Naive thymus-derived CD4-positive, alpha-beta T cell (primary cell): ENCODE results near the gene VPS18. TPM values are rescaled to one million over a fixed set of nuclear protein-coding genes. Genes with fewer than 3 reads are reported as not detected.

Experiments used
- ATAC-seq: fragments of 150-1000 bp; cut with Tn5 transposase; 2 replicates; pipeline ENCODE4 v1.10.0; 2021; ENCODE audit warnings: mild to moderate bottlenecking, moderate library complexity
- CTCF ChIA-PET: fragments of 350-600 bp; sonication (Branson Sonifier 250); formaldehyde crosslinking; loops from one replicate; lab custom pipeline; 2021; ENCODE audit warnings: antibody characterized with exemption; lab: Charles Lee
- POLR2A ChIA-PET: fragments of 350-600 bp; sonication (Branson Sonifier 250); formaldehyde crosslinking; loops from one replicate; lab custom pipeline; 2021; ENCODE audit warnings: antibody characterized with exemption, inconsistent platforms; lab: Charles Lee
- DNase-seq, 9 donors: peaks; one replicate each; pipeline versions ENCODE4 v3.0.0 to v3.0.0-alpha.2; 2020 to 2022; ENCODE audit warnings: mixed read lengths in 1 of 9
- H3K27ac ChIP-seq: one replicate; pipeline ENCODE4 v1.7.0; 2013; ENCODE audit warnings: mild to moderate bottlenecking, low read depth, low read length, moderate library complexity
- H3K27me3 ChIP-seq, 2 donors: one replicate each; pipeline ENCODE4 v1.7.0; 2013; ENCODE audit warnings: low read length in 2 of 2, mild to moderate bottlenecking in 2 of 2, moderate library complexity in 2 of 2; ENCODE audit not compliant: control insufficient read depth in 2 of 2, insufficient read depth in 2 of 2
- H3K36me3 ChIP-seq, 3 experiments: 1 replicate in 2 of 3; 2 replicates in 1 of 3; pipeline ENCODE4 v1.7.0; 2013; ENCODE audit warnings: low read length in 3 of 3, mild to moderate bottlenecking in 3 of 3, moderate library complexity in 1 of 3; ENCODE audit not compliant: insufficient read depth in 3 of 3, control insufficient read depth in 2 of 3
- H3K4me1 ChIP-seq, 2 donors: one replicate each; pipeline ENCODE4 v1.7.0; 2013; ENCODE audit warnings: low read length in 2 of 2, mild to moderate bottlenecking in 2 of 2, moderate library complexity in 1 of 2; ENCODE audit not compliant: control insufficient read depth in 2 of 2, insufficient read depth in 2 of 2
- H3K4me3 ChIP-seq: 2 replicates; pipeline ENCODE4 v1.7.0; 2013; ENCODE audit warnings: mild to moderate bottlenecking, low read length
- H3K9me3 ChIP-seq, 3 experiments: 1 replicate in 2 of 3; 2 replicates in 1 of 3; pipeline ENCODE4 v1.7.0; 2013; ENCODE audit warnings: low read length in 3 of 3; ENCODE audit not compliant: control insufficient read depth in 2 of 3
- H3K27ac Mint-ChIP-seq, 9 donors: one replicate each; pipeline ENCODE4 v1.8.0; 2020 to 2022; ENCODE audit warnings: mixed read lengths in 9 of 9, mild to moderate bottlenecking in 8 of 9, moderate library complexity in 5 of 9, inconsistent platforms in 2 of 9
- H3K27me3 Mint-ChIP-seq, 5 donors: one replicate each; pipeline ENCODE4 v1.8.0; 2021 to 2022; ENCODE audit warnings: mixed read lengths in 5 of 5, mild to moderate bottlenecking in 1 of 5
- H3K36me3 Mint-ChIP-seq, 5 donors: one replicate each; pipeline ENCODE4 v1.8.0; 2020 to 2022; ENCODE audit warnings: mixed read lengths in 5 of 5, mild to moderate bottlenecking in 3 of 5, inconsistent platforms in 1 of 5
- H3K4me1 Mint-ChIP-seq, 7 donors: one replicate each; pipeline ENCODE4 v1.8.0; 2020 to 2022; ENCODE audit warnings: mixed read lengths in 7 of 7, mild to moderate bottlenecking in 3 of 7, inconsistent platforms in 1 of 7
- H3K4me3 Mint-ChIP-seq, 10 donors: one replicate each; pipeline ENCODE4 v1.8.0; 2020 to 2022; ENCODE audit warnings: mild to moderate bottlenecking in 10 of 10, mixed read lengths in 10 of 10, moderate library complexity in 6 of 10, inconsistent platforms in 2 of 10
- H3K9me3 Mint-ChIP-seq, 11 donors: one replicate each; pipeline ENCODE4 v1.8.0; 2020 to 2022; ENCODE audit warnings: mixed read lengths in 11 of 11, mild to moderate bottlenecking in 4 of 11, inconsistent platforms in 1 of 11, moderate library complexity in 1 of 11
- intact Hi-C, 2 donors: fragments of 100-400 bp; cut with micrococcal nuclease; formaldehyde crosslinking; loops; one replicate each; pipeline ENCODE4 v1.15.1; 2023
- polyA plus RNA-seq, 2 donors: library from polyadenylated mRNA; unstranded; fragments of 300-500 nt; fragmentation: Illumina TruSeq; gene quantifications; one replicate each; pipeline ENCODE4 v1.2.3, GENCODE V29; 2021
- total RNA-seq, 6 experiments: library from RNA in 5 of 6; stranded (reverse) in 5 of 6; gene quantifications; 1 replicate in 5 of 6; 2 replicates in 1 of 6; pipeline ENCODE4 v1.2.3 and lab custom pipeline; 2021 to 2026

The VPS18 gene
- total and polyA plus RNA-seq, 7 experiments from 2014 or later, result 15.9 to 25.8 (median 20.5) TPM

DNA sequence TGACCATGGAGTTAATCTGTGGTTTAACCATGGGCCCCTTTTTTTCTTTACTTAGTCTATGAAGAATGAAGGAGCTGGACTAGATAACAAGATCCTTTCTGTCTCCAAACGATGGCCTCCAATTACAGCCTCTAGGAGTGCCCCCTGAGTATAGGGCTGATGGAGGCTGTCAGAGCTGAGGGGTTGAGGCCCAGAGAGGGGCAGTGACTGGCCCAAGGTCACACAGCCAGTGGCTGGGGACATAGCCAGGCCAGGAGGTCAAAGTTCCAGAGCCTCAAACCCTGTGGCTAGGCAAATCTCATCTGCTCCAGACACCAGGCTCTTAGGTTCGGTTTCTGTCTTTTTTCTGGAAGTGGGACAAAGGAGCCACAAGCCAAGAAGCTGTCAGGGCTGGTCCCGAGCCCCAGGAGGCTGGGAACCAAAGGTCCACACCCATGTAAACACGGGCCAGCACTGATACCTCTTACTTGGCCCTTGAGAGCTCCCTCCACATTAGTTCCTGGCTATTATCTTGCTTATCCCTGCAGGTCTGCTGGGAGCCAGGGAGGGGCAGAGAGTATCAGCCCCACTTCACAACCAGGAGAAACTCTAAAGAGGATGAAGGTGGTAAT is 30.5 kb upstream of the VPS18 start:
- Histone ChIP-seq H3K27me3 (no peaks in the 10 kb centered on the region), H3K4me3 (no peak overlapping the region), H3K9me3 (no peaks in the 10 kb centered on the region), H3K36me3 (no peaks in the 10 kb centered on the region), H3K27ac (no peak overlapping the region), H3K4me1 (no peaks in the 10 kb centered on the region)
- H3K36me3 Mint-ChIP-seq, result no peaks in the 10 kb centered on the region
- no peak overlapping the region for H3K4me3 Mint-ChIP-seq
- no peaks in the 10 kb centered on the region for H3K9me3 Mint-ChIP-seq
- CTCF ChIA-PET, result interaction anchor here (1.3 kb wide), 1 partner anchor 30 kb away, joined by 4 read pairs; the partner anchor contains the start of gene VPS18
- no peak for DNase-seq
- peak overlapping the region in 1 of 9 donors; percentile 28 for H3K27ac Mint-ChIP-seq
- intact Hi-C loops, result no loop called here
- H3K4me1 Mint-ChIP-seq, result peaks cover 0 to 10% (median 8%) of the 10 kb centered on the region in 7 donors
- ATAC-seq, result no peak
- peaks cover 0 to 5% (median 0%) of the 10 kb centered on the region in 5 donors for H3K27me3 Mint-ChIP-seq
- POLR2A ChIA-PET, result interaction anchor here (0.7 kb wide), 1 partner anchor 24 kb away, joined by 3 read pairs; no protein-coding TSS in a partner anchor

DNA sequence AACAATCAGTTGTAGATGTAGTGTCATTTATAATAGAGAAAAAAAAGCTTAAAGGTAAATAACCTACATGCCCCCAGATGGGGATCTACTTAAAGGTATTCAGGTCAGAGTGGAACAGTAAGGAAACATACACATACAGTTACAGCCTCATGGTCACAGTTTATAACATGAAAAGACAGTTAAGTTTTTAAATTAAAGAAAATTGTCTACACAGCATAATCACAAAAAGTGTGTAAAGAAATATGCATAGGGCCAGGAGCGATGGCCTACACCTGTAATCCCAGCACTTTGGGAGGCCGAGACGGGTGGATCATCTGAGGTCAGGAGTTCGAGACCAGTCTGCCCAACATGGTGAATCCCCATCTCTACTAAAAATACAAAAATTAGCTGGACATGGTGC is 27.1 kb upstream of the VPS18 start:
- Mint-ChIP-seq H3K4me3 (no peak overlapping the region), H3K9me3 (no peaks in the 10 kb centered on the region), H3K36me3 (no peaks in the 10 kb centered on the region), H3K27ac (no peak overlapping the region), H3K27me3 (peaks cover 0 to 8% (median 0%) of the 10 kb centered on the region in 5 donors), H3K4me1 (peaks cover 0 to 8% (median 0%) of the 10 kb centered on the region in 7 donors)
- Histone ChIP-seq H3K9me3 (no peaks in the 10 kb centered on the region), H3K4me3 (no peak overlapping the region), H3K27me3 (no peaks in the 10 kb centered on the region), H3K4me1 (no peaks in the 10 kb centered on the region), H3K36me3 (no peaks in the 10 kb centered on the region), H3K27ac (no peak overlapping the region)
- intact Hi-C loops, result no loop called here
- ATAC-seq, result no peak
- POLR2A ChIA-PET, result no interaction called here
- DNase-seq, result no peak
- CTCF ChIA-PET, result no interaction called here

DNA sequence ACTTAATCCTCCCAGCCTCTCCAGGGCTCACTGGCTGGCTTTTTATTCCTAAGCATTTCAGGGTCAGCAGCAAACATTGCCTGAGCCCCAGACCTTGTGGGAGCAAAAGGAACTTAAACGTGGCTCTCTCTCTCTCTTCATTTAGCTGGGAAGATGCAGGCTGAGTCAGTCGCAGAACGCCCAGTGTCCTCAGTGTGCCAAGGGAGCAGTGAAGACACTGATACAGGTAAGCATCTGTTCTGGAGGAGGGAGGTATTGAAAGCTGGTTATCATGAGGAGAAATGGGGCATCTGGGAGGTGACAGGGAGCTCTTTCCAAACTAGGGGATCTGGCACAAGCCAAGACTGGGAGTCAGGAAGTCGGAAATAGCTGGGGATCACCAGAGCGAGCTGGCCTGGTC is 24.6 kb upstream of the VPS18 start:
- Histone ChIP-seq H3K27me3 (no peaks in the 10 kb centered on the region), H3K4me1 (peaks cover 0 to 6% of the 10 kb centered on the region in 2 donors), H3K27ac (no peak overlapping the region), H3K36me3 (no peaks in the 10 kb centered on the region), H3K4me3 (no peak overlapping the region), H3K9me3 (no peaks in the 10 kb centered on the region)
- peaks cover 0 to 2% (median 0%) of the 10 kb centered on the region in 5 donors for H3K36me3 Mint-ChIP-seq
- ATAC-seq (no peak), DNase-seq (no peak)
- peaks cover 0 to 22% (median 6%) of the 10 kb centered on the region in 5 donors for H3K27me3 Mint-ChIP-seq
- H3K4me3 Mint-ChIP-seq, result no peak overlapping the region
- no peaks in the 10 kb centered on the region for H3K9me3 Mint-ChIP-seq
- intact Hi-C loops, result no loop called here
- H3K4me1 Mint-ChIP-seq, result peaks cover 4 to 18% (median 5%) of the 10 kb centered on the region in 7 donors
- ChIA-PET POLR2A (no interaction called here), CTCF (interaction anchor here (7.3 kb wide), 1 partner anchor 12 kb away, joined by 47 read pairs; no protein-coding TSS in a partner anchor)
- H3K27ac Mint-ChIP-seq, result peak overlapping the region in 1 of 9 donors; percentile 20

DNA sequence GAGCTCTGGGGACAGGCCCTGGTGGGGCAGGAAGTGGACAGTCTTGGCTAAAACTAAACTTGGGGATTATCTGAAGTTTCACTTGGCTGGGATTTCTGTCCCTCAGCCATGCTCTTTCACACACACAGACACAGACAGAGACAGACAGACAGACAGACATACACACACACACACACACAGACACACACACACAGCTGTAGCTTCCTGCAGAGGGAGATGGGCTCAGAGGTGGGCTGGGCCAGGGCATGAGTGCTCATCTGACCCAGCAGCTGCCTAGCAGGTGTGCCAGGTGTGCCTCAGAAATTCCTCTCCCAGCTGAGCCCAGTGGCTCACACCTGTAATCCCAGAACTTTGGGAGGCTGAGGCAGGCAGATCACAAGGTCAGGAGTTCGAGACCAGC is 23.5 kb upstream of the VPS18 start:
- intact Hi-C loops, result no loop called here
- no peak overlapping the region for H3K4me3 ChIP-seq
- H3K27me3 ChIP-seq, result no peaks in the 10 kb centered on the region
- no peak overlapping the region for H3K27ac ChIP-seq
- H3K9me3 Mint-ChIP-seq, result no peaks in the 10 kb centered on the region
- H3K36me3 Mint-ChIP-seq, result peaks cover 0 to 2% (median 0%) of the 10 kb centered on the region in 5 donors
- DNase-seq (no peak), ATAC-seq (no peak)
- H3K27me3 Mint-ChIP-seq, result peaks cover 0 to 22% (median 6%) of the 10 kb centered on the region in 5 donors
- no peak overlapping the region for H3K27ac Mint-ChIP-seq
- peaks cover 0 to 6% of the 10 kb centered on the region in 2 donors for H3K4me1 ChIP-seq
- H3K4me3 Mint-ChIP-seq, result no peak overlapping the region
- POLR2A ChIA-PET, result no interaction called here
- CTCF ChIA-PET, result interaction anchor here (7.3 kb wide), 1 partner anchor 13 kb away, joined by 47 read pairs; no protein-coding TSS in a partner anchor
- no peaks in the 10 kb centered on the region for H3K36me3 ChIP-seq
- H3K9me3 ChIP-seq, result no peaks in the 10 kb centered on the region
- H3K4me1 Mint-ChIP-seq, result peaks cover 4 to 18% (median 5%) of the 10 kb centered on the region in 7 donors

DNA sequence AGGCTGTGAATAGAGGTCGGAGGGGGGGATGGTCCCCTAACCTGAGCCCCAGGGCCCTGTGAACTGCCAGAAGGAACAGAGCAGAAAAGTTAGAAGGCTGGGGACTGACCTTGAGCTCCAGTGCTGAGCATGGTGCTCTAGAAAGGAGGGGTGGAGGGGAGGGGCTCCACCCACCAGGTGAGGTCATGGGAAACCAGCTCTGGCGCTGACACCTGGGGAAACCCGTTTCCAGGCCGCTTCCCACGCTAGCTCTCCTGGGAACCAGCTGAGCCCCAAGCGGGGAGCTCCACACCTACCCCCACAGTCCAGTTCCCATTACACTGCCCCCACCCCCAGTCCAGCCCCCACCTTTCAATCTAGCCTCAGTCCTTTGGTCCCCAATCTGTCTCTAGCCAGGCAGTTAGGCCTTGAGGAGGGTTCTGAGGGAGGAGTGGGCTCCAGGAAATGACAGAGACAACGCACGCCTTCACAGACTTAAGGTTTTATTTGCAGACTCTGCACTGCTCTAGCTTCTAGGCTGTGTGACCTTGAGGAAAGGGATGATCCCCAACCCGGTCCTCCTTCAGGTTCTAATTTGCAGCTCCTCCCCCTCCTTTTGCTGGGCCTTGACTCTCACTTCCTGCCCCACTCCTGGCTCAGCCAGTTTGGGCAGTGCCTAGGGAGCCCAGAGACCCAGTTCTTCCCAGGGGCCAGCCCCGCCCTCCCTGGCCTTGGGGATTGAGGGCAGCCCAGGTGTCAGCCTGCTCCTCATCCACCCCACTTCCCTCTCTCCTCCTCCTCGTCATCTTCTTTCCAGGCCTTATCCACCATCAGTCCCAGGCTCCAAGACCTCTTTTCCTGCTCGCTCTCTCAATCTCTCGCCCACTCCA is 22.3 kb upstream of the VPS18 start:
- POLR2A ChIA-PET, result no interaction called here
- intact Hi-C loops, result no loop called here
- H3K9me3 ChIP-seq, result no peaks in the 10 kb centered on the region
- DNase-seq (no peak), ATAC-seq (no peak)
- Mint-ChIP-seq H3K9me3 (no peaks in the 10 kb centered on the region), H3K27ac (peak overlapping the region in 1 of 9 donors; percentile 56), H3K4me3 (peak overlapping the region in 6 of 10 donors; percentile 12 to 65 (median 26)), H3K36me3 (peaks cover 0 to 2% (median 0%) of the 10 kb centered on the region in 5 donors), H3K4me1 (peaks cover 4 to 18% (median 5%) of the 10 kb centered on the region in 7 donors), H3K27me3 (peaks cover 0 to 18% (median 6%) of the 10 kb centered on the region in 5 donors)
- no peak overlapping the region for H3K4me3 ChIP-seq
- H3K36me3 ChIP-seq, result no peaks in the 10 kb centered on the region
- no peak overlapping the region for H3K27ac ChIP-seq
- CTCF ChIA-PET, result interaction anchor here (0.7 to 7.3 kb wide), 3 partner anchors 15 to 204 kb away, joined by 3 to 47 read pairs (median 7); partner anchors contain the start of gene VPS18
- H3K4me1 ChIP-seq, result peaks cover 0 to 6% of the 10 kb centered on the region in 2 donors
- no peaks in the 10 kb centered on the region for H3K27me3 ChIP-seq

DNA sequence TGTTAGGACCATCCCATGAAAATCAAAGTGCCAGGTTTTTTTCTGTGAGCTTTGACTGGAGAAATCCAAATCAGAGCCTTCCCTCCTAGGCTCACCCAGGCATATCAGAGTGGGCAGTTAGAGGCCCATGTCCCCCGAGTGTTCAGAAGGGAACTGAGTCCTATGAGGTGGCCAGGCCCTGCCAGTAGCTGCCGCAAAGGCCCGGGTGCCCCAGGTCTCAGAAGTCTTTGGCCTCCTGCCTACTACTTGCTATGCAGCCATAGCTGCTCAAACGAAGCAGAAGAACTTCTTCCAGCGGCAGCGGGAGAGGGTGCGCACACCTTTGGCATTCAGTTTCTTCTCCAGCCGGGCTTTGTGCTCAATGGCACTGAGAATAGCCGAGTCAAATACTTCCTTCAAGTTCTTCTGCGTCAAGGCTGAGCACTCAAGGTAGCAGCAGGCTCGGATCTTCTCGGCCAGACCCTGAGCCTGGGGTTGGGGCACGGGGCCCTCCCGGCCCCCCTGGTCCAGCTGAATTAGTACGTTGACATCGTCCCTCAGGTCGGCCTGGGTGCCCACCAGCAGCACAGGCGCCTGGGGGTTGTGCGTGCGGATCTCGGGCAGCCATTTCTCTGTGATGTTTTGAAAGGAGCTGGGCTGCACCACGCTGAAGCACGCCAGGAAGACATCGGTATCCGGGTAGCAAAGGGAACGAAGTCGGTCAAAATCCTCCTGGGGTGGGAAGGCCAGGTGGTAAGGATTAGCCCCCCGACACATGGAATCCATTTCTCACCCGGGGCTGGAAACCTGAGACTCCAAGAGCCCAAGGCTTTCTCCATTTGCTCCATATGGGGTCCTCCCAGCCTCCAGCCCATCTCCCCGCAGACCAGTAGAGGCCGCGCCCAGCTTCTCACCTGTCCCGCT is 21.2 kb upstream of the VPS18 start:
- Histone ChIP-seq H3K9me3 (no peaks in the 10 kb centered on the region), H3K36me3 (no peaks in the 10 kb centered on the region), H3K4me1 (peaks cover 0 to 6% of the 10 kb centered on the region in 2 donors), H3K27ac (no peak overlapping the region), H3K4me3 (peak overlapping the region; percentile 53), H3K27me3 (no peaks in the 10 kb centered on the region)
- Mint-ChIP-seq H3K9me3 (no peaks in the 10 kb centered on the region), H3K27me3 (peaks cover 0 to 16% (median 6%) of the 10 kb centered on the region in 5 donors), H3K4me3 (peak overlapping the region; percentile 54 to 88 (median 80)), H3K36me3 (peaks cover 0 to 2% (median 0%) of the 10 kb centered on the region in 5 donors), H3K27ac (peak overlapping the region in 1 of 9 donors; percentile 56), H3K4me1 (peaks cover 4 to 18% (median 5%) of the 10 kb centered on the region in 7 donors)
- ATAC-seq (no peak), DNase-seq (no peak)
- ChIA-PET POLR2A (no interaction called here), CTCF (interaction anchor here (0.6 to 7.3 kb wide), 4 partner anchors 16 to 21 kb away, joined by 3 to 47 read pairs (median 5); partner anchors contain the start of gene VPS18)
- intact Hi-C loops, result loop anchor here in 1 of 2 donors (1.0 kb wide), 1 partner anchor 21 kb away; the partner anchor contains the start of gene VPS18
